HG03565 (cell line): Measurements from ENCODE around the gene ANKRD34C.
A peak's percentile ranks its signal among the peaks of the same experiment; 100 is the strongest.

ENCODE experiments used
- ATAC-seq: cut with Tn5 transposase; IDR thresholded peaks from one replicate; pipeline ENCODE4 v1.9.1; 2021; ENCODE audit warnings: mild to moderate bottlenecking, moderate library complexity; ENCODE audit not compliant: unreplicated experiment

The ANKRD34C gene

GRCh38 chr15:79282371-79283251, at the start of gene ANKRD34C:
TSS of gene ANKRD34C (plus strand) at chr15:79282722. CDS start at chr15:79293285, 10,563 bp downstream.
- ATAC-seq: no peak

DNA sequence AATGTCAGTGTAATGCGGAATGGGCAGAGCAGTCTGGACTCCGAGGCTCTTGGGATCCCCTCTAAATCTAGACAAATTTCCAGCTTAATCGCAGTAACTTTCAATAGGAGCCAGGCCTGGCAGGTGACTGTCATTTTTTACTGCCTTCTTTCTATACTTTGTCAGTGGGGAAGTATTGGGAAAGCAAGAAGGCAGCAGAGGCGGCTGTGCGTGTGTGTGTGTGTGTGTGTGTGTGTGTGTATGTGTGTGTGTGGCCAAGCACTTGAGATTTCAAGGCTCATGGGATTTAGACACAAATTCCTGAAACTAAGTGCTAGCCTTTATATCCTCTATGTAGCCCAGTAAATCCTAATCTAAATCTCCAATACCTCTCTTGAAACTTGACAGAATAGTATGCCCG, 49.3 kb upstream of the ANKRD34C start:
- no peak for ATAC-seq

- ATAC-seq: no peak
Measured at GRCh38 chr15:79240036-79240435, 42.5 kb upstream of the ANKRD34C start.

- ATAC-seq: no peak
Measured at GRCh38 chr15:79243723-79244122, 38.8 kb upstream of the ANKRD34C start.

GRCh38 chr15:79244876-79245275, 37.6 kb upstream of the ANKRD34C start:
- ATAC-seq: no peak

GRCh38 chr15:79248183-79248582, 34.3 kb upstream of the ANKRD34C start:
- ATAC-seq: no peak

DNA sequence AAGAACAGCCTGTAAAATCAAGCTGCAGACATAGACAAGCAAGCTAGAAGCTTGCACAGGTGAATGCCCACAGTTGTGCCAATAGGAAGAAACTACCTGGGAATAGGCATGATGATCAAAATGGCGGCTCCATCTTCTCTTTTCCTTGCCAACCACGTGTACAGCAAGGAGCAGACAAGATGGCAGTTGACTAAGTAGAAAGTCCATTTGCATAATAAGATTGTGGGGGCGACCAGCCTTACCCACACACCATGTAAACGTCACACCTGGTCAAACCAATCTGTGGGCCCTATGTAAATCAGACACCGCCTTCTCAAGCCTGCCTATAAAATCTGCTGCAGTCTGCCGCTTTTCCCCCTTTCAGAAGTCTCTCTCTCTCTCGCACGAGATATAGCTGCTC, 25.1 kb upstream of the ANKRD34C start:
- no peak for ATAC-seq

- ATAC-seq: no peak
Measured at GRCh38 chr15:79261836-79262235, 20.7 kb upstream of the ANKRD34C start.

- no peak for ATAC-seq
Measured at GRCh38 chr15:79265167-79265566, 17.4 kb upstream of the ANKRD34C start.

GRCh38 chr15:79265987-79266579, 16.4 kb upstream of the ANKRD34C start:
- no peak for ATAC-seq

GRCh38 chr15:79283252-79284048, 928 bp downstream of the ANKRD34C start:
- no peak for ATAC-seq

- ATAC-seq: no peak
Measured at GRCh38 chr15:79290642-79291275, 8.2 kb downstream of the ANKRD34C start.

GRCh38 chr15:79292011-79292410, 9.5 kb downstream of the ANKRD34C start:
- ATAC-seq: no peak

DNA sequence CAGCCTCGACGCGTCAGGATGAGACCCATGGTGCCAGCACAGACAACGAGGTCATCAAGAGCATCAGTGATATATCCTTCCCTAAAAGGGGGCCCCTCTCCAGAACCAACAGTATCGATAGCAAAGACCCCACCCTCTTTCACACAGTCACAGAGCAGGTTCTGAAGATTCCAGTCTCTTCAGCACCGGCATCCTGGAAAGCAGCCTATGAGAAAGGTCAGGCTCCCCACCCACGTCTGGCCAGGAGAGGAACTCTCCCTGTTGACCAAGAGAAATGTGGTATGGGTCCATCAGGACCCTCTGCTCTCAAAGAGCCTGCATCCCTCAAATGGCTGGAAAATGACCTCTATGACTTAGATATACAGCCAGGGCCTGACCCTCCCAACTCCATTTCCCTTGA, 11.6 kb downstream of the ANKRD34C start:
- ATAC-seq: no peak

- ATAC-seq: no peak
Measured at GRCh38 chr15:79296583-79296982, 14.1 kb downstream of the ANKRD34C start.

GRCh38 chr15:79299126-79299840, 16.8 kb downstream of the ANKRD34C start:
- ATAC-seq: no peak

GRCh38 chr15:79299841-79300235, 17.3 kb downstream of the ANKRD34C start:
- no peak for ATAC-seq

DNA sequence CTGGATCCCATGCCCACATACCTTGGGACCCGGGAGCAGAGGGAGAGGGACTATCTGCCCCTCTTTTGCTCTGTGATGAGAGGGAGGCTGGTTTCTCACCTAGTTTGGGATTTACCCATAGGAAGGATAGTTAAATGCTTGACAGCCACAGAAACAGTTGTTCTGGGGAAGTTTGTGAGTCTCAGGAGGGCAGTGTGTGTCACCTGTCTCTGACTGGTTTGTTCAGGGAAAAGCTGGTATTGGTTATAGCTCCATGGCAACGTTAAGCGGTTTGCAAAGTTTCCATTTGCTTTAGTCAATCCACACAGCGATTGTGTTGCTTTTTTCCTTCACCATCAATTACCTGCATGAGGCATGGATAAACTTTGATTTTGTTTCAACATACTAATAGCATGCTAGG, 24.7 kb downstream of the ANKRD34C start:
- no peak for ATAC-seq

DNA sequence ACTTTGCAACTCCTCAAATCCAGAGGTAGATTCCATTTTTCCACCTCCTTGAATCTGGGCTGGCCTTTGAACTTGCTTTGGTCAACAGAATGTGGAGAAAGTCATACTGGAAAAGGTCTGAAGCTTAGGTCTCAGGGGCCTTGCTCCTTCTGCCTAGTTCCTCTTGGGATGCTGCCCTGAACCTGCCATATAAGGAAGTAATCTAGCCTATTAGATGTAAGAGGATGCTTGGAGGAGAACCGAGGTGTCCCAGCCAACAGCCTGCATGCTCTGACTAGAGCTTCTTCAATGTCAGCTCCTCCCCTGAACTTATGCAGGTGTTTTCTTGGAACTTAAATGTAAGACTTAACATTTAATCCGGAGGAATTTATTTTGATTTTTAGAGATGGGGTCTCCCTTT, 26.4 kb downstream of the ANKRD34C start:
- no peak for ATAC-seq

DNA sequence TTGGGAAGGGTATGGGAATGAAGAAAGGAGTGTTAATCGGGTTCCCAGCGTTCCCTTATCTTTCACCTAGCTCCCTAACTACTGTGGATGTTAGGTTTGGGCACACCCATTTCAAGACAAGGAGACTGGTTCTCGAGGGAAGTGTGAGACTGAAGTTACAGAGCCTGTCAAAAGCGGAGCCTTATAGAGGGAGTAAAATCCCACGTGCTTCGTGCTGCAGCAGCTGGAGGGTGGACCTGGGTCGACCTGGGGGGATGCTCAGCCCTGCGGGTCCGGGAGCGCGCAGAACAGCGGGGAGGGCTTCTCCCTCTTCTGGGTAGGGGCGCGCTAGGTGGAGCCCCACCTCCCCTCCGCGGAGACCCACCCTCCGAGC, 28.1 kb downstream of the ANKRD34C start:
- ATAC-seq: peak; percentile 19
